CD4-positive, alpha-beta T cell treated with Interleukin-1 beta for 1 hour (primary cell): Measurements from ENCODE around the gene ZNF438.
"Not testable (repeated sequence)": the region's sequence is repeated elsewhere in the genome, so short reads cannot be mapped to it uniquely, and the experiment has no call there.

ENCODE experiments used
- DNase-seq, 2 donors: peaks; one replicate each; pipeline ENCODE4 v3.0.0-alpha.2; 2020 to 2022

The ZNF438 gene

GRCh38 chr10:30980951-30981616 is 50.6 kb downstream of the ZNF438 start:
- no peak for DNase-seq

GRCh38 chr10:30979956-30980355 is 51.7 kb downstream of the ZNF438 start:
- DNase-seq, result no peak

- DNase-seq, result no peak
Measured at GRCh38 chr10:30978843-30979242, 52.8 kb downstream of the ZNF438 start.

- no peak for DNase-seq
Measured at GRCh38 chr10:30977385-30977784, 54.3 kb downstream of the ZNF438 start.

- DNase-seq, result no peak
Measured at GRCh38 chr10:30974773-30975415, 56.8 kb downstream of the ZNF438 start.

GRCh38 chr10:30974355-30974754 is 57.3 kb downstream of the ZNF438 start:
- DNase-seq, result no peak

- DNase-seq, result no peak
Measured at GRCh38 chr10:30973737-30974136, 57.9 kb downstream of the ZNF438 start.

- no peak for DNase-seq
Measured at GRCh38 chr10:30970760-30971460, 60.8 kb downstream of the ZNF438 start.

GRCh38 chr10:30968711-30969110 is 63.0 kb downstream of the ZNF438 start:
- no peak for DNase-seq

- no peak for DNase-seq
Measured at GRCh38 chr10:30967650-30968410, 63.8 kb downstream of the ZNF438 start.

GRCh38 chr10:30963992-30964930 is 67.4 kb downstream of the ZNF438 start:
- DNase-seq, result no peak

- no peak for DNase-seq
Measured at GRCh38 chr10:30962522-30962921, 69.1 kb downstream of the ZNF438 start.

- no peak for DNase-seq
Measured at GRCh38 chr10:30959836-30960210, 71.8 kb downstream of the ZNF438 start.

- DNase-seq, result not testable (repeated sequence)
Measured at GRCh38 chr10:30949218-30949617, 82.4 kb downstream of the ZNF438 start.

GRCh38 chr10:30944005-30944404 is 87.7 kb downstream of the ZNF438 start:
- DNase-seq, result no peak

- no peak for DNase-seq
Measured at GRCh38 chr10:30943451-30943850, 88.2 kb downstream of the ZNF438 start.

- DNase-seq, result no peak
Measured at GRCh38 chr10:30940256-30940655, 91.4 kb downstream of the ZNF438 start.

GRCh38 chr10:30939643-30940251 is 91.9 kb downstream of the ZNF438 start:
- no peak for DNase-seq

- no peak for DNase-seq
Measured at GRCh38 chr10:30935078-30935477, 96.6 kb downstream of the ZNF438 start.

- no peak for DNase-seq
Measured at GRCh38 chr10:30931094-30931493, 100.6 kb downstream of the ZNF438 start.

- no peak for DNase-seq
Measured at GRCh38 chr10:30929901-30930520, 101.7 kb downstream of the ZNF438 start.
